ENCODE measurements around the gene LEKR1.

DNA sequence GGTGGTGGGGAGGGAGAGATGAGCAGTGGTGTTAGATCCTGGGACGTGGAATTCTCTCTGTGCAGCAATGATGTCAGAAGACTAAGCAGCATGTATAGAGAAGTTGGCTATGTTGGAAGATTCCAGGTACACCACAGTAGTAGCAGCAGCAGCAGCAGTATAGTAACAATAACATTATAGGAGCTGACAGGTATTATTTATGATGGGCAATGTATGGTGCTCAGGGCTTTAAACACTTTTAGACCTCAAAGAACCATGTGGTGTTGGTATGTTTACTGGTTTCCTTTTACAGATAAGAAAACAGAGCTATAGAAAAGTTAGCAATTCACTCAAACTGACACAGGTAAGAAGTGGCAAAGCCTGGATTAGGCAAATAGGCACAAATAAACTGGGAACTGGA is 229.9 kb downstream of the LEKR1 start:
- TF ChIP-seq, protein P1, sequence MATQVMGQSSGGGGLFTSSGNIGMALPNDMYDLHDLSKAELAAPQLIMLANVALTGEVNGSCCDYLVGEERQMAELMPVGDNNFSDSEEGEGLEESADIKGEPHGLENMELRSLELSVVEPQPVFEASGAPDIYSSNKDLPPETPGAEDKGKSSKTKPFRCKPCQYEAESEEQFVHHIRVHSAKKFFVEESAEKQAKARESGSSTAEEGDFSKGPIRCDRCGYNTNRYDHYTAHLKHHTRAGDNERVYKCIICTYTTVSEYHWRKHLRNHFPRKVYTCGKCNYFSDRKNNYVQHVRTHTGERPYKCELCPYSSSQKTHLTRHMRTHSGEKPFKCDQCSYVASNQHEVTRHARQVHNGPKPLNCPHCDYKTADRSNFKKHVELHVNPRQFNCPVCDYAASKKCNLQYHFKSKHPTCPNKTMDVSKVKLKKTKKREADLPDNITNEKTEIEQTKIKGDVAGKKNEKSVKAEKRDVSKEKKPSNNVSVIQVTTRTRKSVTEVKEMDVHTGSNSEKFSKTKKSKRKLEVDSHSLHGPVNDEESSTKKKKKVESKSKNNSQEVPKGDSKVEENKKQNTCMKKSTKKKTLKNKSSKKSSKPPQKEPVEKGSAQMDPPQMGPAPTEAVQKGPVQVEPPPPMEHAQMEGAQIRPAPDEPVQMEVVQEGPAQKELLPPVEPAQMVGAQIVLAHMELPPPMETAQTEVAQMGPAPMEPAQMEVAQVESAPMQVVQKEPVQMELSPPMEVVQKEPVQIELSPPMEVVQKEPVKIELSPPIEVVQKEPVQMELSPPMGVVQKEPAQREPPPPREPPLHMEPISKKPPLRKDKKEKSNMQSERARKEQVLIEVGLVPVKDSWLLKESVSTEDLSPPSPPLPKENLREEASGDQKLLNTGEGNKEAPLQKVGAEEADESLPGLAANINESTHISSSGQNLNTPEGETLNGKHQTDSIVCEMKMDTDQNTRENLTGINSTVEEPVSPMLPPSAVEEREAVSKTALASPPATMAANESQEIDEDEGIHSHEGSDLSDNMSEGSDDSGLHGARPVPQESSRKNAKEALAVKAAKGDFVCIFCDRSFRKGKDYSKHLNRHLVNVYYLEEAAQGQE (IDR thresholded peaks at IDR 0.05; ENCODE audit: borderline replicate concordance) = no peak
- TF ChIP-seq, protein P2, sequence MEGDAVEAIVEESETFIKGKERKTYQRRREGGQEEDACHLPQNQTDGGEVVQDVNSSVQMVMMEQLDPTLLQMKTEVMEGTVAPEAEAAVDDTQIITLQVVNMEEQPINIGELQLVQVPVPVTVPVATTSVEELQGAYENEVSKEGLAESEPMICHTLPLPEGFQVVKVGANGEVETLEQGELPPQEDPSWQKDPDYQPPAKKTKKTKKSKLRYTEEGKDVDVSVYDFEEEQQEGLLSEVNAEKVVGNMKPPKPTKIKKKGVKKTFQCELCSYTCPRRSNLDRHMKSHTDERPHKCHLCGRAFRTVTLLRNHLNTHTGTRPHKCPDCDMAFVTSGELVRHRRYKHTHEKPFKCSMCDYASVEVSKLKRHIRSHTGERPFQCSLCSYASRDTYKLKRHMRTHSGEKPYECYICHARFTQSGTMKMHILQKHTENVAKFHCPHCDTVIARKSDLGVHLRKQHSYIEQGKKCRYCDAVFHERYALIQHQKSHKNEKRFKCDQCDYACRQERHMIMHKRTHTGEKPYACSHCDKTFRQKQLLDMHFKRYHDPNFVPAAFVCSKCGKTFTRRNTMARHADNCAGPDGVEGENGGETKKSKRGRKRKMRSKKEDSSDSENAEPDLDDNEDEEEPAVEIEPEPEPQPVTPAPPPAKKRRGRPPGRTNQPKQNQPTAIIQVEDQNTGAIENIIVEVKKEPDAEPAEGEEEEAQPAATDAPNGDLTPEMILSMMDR (IDR thresholded peaks at IDR 0.05; ENCODE audit: poor library complexity, severe bottlenecking) = no peak
- no peak for TF ChIP-seq POLR2AphosphoS5 (IDR thresholded peaks at IDR 0.05)
- TF ChIP-seq RAD21 (conservative IDR thresholded peaks at IDR 0.05) = no peak
- no peak for TF ChIP-seq SMC3 (conservative IDR thresholded peaks at IDR 0.05; ENCODE audit: poor library complexity)
- TF ChIP-seq EZH2 (IDR thresholded peaks at IDR 0.05; ENCODE audit: borderline replicate concordance, insufficient read depth, low read length, poor library complexity, severe bottlenecking) = no peak
- TF ChIP-seq EP300 (conservative IDR thresholded peaks at IDR 0.05; ENCODE audit: poor library complexity, severe bottlenecking) = no peak
- TF ChIP-seq TAF1 (IDR thresholded peaks at IDR 0.05; ENCODE audit: low read depth) = no peak
- TF ChIP-seq MXI1 (conservative IDR thresholded peaks at IDR 0.05; ENCODE audit: poor library complexity, severe bottlenecking) = no peak

Measured in neural cell (in vitro differentiated cells).